Glomerular visceral epithelial cell (primary cell): Measurements from ENCODE around the gene ZNF652.

Experiments used
- DNase-seq: peaks from one replicate; pipeline ENCODE4 v3.0.0-alpha.2; 2016; ENCODE audit errors: extremely low spot score

The ZNF652 gene

GRCh38 chr17:49358641-49359247 is 3.3 kb downstream of the ZNF652 start:
- no peak for DNase-seq

- no peak for DNase-seq
These were observed 4.5 kb downstream of the ZNF652 start for GRCh38 chr17:49357516-49357915.

- DNase-seq, result no peak
These were observed 5.7 kb downstream of the ZNF652 start for GRCh38 chr17:49356320-49356719.

GRCh38 chr17:49353607-49354006 is 8.4 kb downstream of the ZNF652 start:
- DNase-seq, result no peak

GRCh38 chr17:49352587-49353154 is 9.4 kb downstream of the ZNF652 start:
- no peak for DNase-seq

GRCh38 chr17:49351572-49352140 is 10.4 kb downstream of the ZNF652 start:
- DNase-seq, result no peak

GRCh38 chr17:49349541-49349940 is 12.5 kb downstream of the ZNF652 start:
- DNase-seq, result no peak

- DNase-seq, result no peak
These were observed 17.1 kb downstream of the ZNF652 start for GRCh38 chr17:49344914-49345313.

- peak; percentile 30 for DNase-seq
These were observed 18.8 kb downstream of the ZNF652 start for GRCh38 chr17:49343273-49343672.

GRCh38 chr17:49342575-49342936 is 19.5 kb downstream of the ZNF652 start:
- DNase-seq, result no peak

GRCh38 chr17:49341356-49341755 is 20.7 kb downstream of the ZNF652 start:
- DNase-seq, result peak; percentile 70

GRCh38 chr17:49339354-49339753 is 22.7 kb downstream of the ZNF652 start:
- DNase-seq, result no peak

GRCh38 chr17:49338883-49339282 is 23.2 kb downstream of the ZNF652 start:
- DNase-seq, result no peak

GRCh38 chr17:49337884-49338283 is 24.2 kb downstream of the ZNF652 start:
- DNase-seq, result peak; percentile 63

GRCh38 chr17:49334744-49335512 is 27.1 kb downstream of the ZNF652 start:
- no peak for DNase-seq

- no peak for DNase-seq
These were observed 28.2 kb downstream of the ZNF652 start for GRCh38 chr17:49333804-49334203.

GRCh38 chr17:49327835-49328784 is 33.9 kb downstream of the ZNF652 start:
- DNase-seq, result peak; percentile 39

GRCh38 chr17:49325980-49326379 is 36.1 kb downstream of the ZNF652 start:
- DNase-seq, result no peak

- no peak for DNase-seq
These were observed 43.5 kb downstream of the ZNF652 start for GRCh38 chr17:49318435-49318965.

GRCh38 chr17:49316889-49317675 is 45.0 kb downstream of the ZNF652 start:
- no peak for DNase-seq

GRCh38 chr17:49316258-49316570 is 45.8 kb downstream of the ZNF652 start:
- DNase-seq, result peak; percentile 11
